ENCODE measurements around the gene TMCO6. TPM values are rescaled to one million over a fixed set of nuclear protein-coding genes. Genes with fewer than 3 reads are reported as not detected.

TMCO6 gene
- total RNA-seq, 4 donors from 2014 or later, result 21.9 to 90.9 (median 42.2) TPM

DNA sequence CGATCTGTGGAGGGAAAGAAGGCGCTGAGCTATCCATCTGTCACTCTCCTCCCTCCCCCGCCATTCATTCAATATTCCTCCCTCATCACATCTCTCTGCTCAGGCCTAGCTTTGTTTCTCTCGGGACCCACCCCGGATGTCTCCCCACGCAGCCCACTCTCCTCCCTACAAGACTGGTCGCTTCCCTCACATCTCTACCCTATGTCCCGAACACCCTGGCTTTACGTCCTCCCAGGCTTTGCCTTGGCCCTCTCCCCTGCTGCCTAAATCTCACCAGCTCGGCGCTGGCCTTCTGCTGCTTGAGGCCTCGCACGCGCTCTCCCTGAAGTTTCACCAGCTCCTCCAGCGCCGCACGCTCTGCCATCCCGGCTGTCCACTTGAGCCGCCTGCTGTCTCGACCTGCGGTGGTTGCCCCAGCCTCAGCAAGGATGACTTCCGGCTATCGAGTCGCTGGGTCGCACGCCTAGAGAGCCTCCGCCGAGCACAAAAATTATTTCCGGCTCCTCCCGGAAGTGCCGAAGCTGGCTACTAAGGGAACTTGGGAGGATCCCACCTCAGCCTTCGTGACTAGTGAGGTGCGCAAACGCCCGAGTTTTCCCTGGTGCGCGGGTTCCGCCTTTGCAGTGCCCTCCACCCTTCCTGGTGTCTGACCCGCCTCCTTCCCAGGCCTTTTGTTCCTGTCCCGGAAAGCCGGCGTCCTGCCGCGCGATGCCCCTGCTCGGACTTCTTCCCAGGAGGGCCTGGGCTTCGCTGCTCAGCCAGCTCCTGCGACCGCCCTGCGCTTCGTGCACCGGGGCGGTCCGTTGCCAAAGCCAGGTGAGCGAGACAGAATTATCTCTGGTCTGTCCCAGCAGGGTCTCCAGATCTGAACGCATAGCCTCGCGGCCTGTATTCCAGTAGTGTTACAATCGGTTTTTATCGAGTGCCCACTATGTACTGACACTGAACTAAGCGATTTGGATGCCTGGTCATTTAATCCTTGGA lies 52.0 kb downstream of the TMCO6 start, which contains the start of the genes HARS1 and HARS2:
HARS1 (minus strand) TSS at position 430 of the 984 bp plus-strand sequence; CDS start at position 364, 66 bp downstream.
HARS2 (plus strand) TSS at position 515 of the 984 bp plus-strand sequence; CDS start at position 709, 194 bp downstream.
- peak within 1 kb of the TSS; percentile 75 to 88 (median 86) for H3K27ac ChIP-seq
- peak; percentile 86 to 95 (median 90) for DNase-seq
- peaks cover 0 to 49% (median 0%) of the 10 kb centered on the region in 3 donors for H3K36me3 ChIP-seq
- H3K4me1 ChIP-seq, result peaks cover 0 to 22% (median 6%) of the 10 kb centered on the region in 4 donors
- no peaks in the 10 kb centered on the region for H3K27me3 ChIP-seq
- TF ChIP-seq POLR2A (IDR thresholded peaks at IDR 0.05), result peak; percentile 48 to 51
- TF ChIP-seq, protein P1, sequence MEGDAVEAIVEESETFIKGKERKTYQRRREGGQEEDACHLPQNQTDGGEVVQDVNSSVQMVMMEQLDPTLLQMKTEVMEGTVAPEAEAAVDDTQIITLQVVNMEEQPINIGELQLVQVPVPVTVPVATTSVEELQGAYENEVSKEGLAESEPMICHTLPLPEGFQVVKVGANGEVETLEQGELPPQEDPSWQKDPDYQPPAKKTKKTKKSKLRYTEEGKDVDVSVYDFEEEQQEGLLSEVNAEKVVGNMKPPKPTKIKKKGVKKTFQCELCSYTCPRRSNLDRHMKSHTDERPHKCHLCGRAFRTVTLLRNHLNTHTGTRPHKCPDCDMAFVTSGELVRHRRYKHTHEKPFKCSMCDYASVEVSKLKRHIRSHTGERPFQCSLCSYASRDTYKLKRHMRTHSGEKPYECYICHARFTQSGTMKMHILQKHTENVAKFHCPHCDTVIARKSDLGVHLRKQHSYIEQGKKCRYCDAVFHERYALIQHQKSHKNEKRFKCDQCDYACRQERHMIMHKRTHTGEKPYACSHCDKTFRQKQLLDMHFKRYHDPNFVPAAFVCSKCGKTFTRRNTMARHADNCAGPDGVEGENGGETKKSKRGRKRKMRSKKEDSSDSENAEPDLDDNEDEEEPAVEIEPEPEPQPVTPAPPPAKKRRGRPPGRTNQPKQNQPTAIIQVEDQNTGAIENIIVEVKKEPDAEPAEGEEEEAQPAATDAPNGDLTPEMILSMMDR (IDR thresholded peaks at IDR 0.05), result peak in 2 of 6 experiments; percentile 8 to 17
- H3K4me3 ChIP-seq, result peak within 1 kb of the TSS; percentile 78 to 87 (median 84)
- no peaks in the 10 kb centered on the region for H3K9me3 ChIP-seq

DNA sequence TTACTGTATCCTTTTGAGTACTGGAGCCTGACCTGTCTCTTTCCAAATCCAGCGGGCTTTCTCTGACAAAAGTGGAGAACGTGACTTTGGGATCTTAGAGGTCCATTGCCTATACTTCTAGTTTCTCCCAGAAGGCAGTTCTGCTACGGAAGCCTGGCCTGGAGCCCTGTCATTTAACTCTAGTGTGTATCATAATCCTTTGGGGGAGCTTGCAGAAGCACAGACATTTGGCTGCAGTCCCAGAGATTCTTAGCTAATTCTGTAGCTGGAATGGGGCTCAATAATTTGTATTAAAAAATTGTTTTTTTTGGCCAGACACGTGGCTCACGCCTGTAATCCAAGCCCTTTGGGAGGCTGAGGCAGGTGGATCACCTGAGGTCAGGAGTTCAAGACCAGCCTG lies 55.0 kb downstream of the TMCO6 start:
- no peak overlapping the region for H3K27ac ChIP-seq
- H3K27me3 ChIP-seq, result no peaks in the 10 kb centered on the region
- DNase-seq, result no peak
- H3K9me3 ChIP-seq, result no peaks in the 10 kb centered on the region
- H3K4me1 ChIP-seq, result peaks cover 0 to 22% (median 6%) of the 10 kb centered on the region in 4 donors
- H3K36me3 ChIP-seq, result peaks cover 0 to 62% (median 0%) of the 10 kb centered on the region in 3 donors
- no peak overlapping the region for H3K4me3 ChIP-seq
- TF ChIP-seq, protein P1 (IDR thresholded peaks at IDR 0.05), result no peak
- TF ChIP-seq POLR2A (IDR thresholded peaks at IDR 0.05), result no peak

Other genes with a start within 250 kb of the TMCO6 start
- 100 to 1,000 TPM; 141 to 236 (median 211) TPM for gene ANKHD1, start 237.6 kb upstream of the TMCO6 start, total RNA-seq
- gene EIF4EBP3, start 91.8 kb upstream of the TMCO6 start, total RNA-seq, result 10 to 100 TPM in 3 of 4 donors, not detected in 1; 32.4 to 46.1 (median 32.9) TPM
- gene SRA1, start 82.0 kb upstream of the TMCO6 start, total RNA-seq, result 10 to 100 TPM; 19.8 to 38.6 (median 27.5) TPM
- gene APBB3, start 74.9 kb upstream of the TMCO6 start, total RNA-seq, result 10 to 100 TPM; 21.7 to 78.5 (median 62.4) TPM
- 10 to 100 TPM; 41.9 to 51.3 (median 49.9) TPM for gene SLC35A4, start 74.6 kb upstream of the TMCO6 start, total RNA-seq
- gene CD14, start 6.3 kb upstream of the TMCO6 start, total RNA-seq, result 10 to 100 TPM in 2 of 4 donors, 1 to 10 TPM in 2; 3.3 to 16.0 (median 7.4) TPM
- gene NDUFA2, start 8.2 kb downstream of the TMCO6 start, total RNA-seq, result 10 to 100 TPM; 51.2 to 90.2 (median 69.6) TPM
- 100 to 1,000 TPM in 1 of 4 donors, 10 to 100 TPM in 3; 40.5 to 167 (median 82.8) TPM for gene IK, start 8.4 kb downstream of the TMCO6 start, total RNA-seq
- 10 to 100 TPM; 31.3 to 66.8 (median 39.7) TPM for gene WDR55, start 25.5 kb downstream of the TMCO6 start, total RNA-seq
- gene DND1, start 34.1 kb downstream of the TMCO6 start, total RNA-seq, result 1 to 10 TPM in 3 of 4 donors, not detected in 1; 3.7 to 5.0 (median 3.8) TPM
- 10 to 100 TPM; 24.3 to 55.3 (median 46.1) TPM for gene HARS1, start 51.9 kb downstream of the TMCO6 start, total RNA-seq
- gene HARS2, start 52.0 kb downstream of the TMCO6 start, total RNA-seq, result 10 to 100 TPM; 21.5 to 49.6 (median 42.4) TPM
- 10 to 100 TPM; 17.3 to 21.7 (median 21.1) TPM for gene ZMAT2, start 61.0 kb downstream of the TMCO6 start, total RNA-seq
- gene PCDHA1, start 146.7 kb downstream of the TMCO6 start, total RNA-seq, result not detected
- not detected for gene PCDHA2, start 155.4 kb downstream of the TMCO6 start, total RNA-seq
- under 1 TPM in 1 of 4 donors, not detected in 3; 0.27 TPM for gene PCDHA3, start 161.6 kb downstream of the TMCO6 start, total RNA-seq
- 1 to 10 TPM in 1 of 4 donors, under 1 TPM in 1, not detected in 2; 0.54 to 2.6 TPM for gene PCDHA4, start 167.6 kb downstream of the TMCO6 start, total RNA-seq
- gene PCDHA5, start 182.2 kb downstream of the TMCO6 start, total RNA-seq, result under 1 TPM in 3 of 4 donors, not detected in 1; 0.27 to 0.88 (median 0.38) TPM
- under 1 TPM in 3 of 4 donors, not detected in 1; 0.35 to 0.57 (median 0.54) TPM for gene PCDHA6, start 188.5 kb downstream of the TMCO6 start, total RNA-seq
- 1 to 10 TPM in 2 of 4 donors, under 1 TPM in 1, not detected in 1; 0.27 to 1.7 (median 1.2) TPM for gene PCDHA7, start 194.8 kb downstream of the TMCO6 start, total RNA-seq
- gene PCDHA8, start 201.7 kb downstream of the TMCO6 start, total RNA-seq, result 1 to 10 TPM in 1 of 4 donors, not detected in 3; 5.0 TPM
- under 1 TPM in 1 of 4 donors, not detected in 3; 0.83 TPM for gene PCDHA9, start 208.9 kb downstream of the TMCO6 start, total RNA-seq
- gene PCDHA10, start 216.4 kb downstream of the TMCO6 start, total RNA-seq, result 1 to 10 TPM in 1 of 4 donors, under 1 TPM in 3; 0.38 to 5.8 (median 0.46) TPM
- gene PCDHA11, start 229.5 kb downstream of the TMCO6 start, total RNA-seq, result 1 to 10 TPM in 1 of 4 donors, under 1 TPM in 3; 0.27 to 5.8 (median 0.40) TPM
- gene PCDHA12, start 235.9 kb downstream of the TMCO6 start, total RNA-seq, result 1 to 10 TPM in 1 of 4 donors, under 1 TPM in 2, not detected in 1; 0.27 to 1.1 (median 0.83) TPM
- 1 to 10 TPM in 1 of 4 donors, under 1 TPM in 1, not detected in 2; 0.27 to 3.3 TPM for gene PCDHA13, start 242.7 kb downstream of the TMCO6 start, total RNA-seq

All from Peyer's patch (tissue), 4 donors.